WTC11 (cell line): ENCODE measurements around the gene TMEM156.

ENCODE experiments used
- RELA ChIP-seq: sonication (generic); formaldehyde crosslinking; IDR thresholded peaks from 2 replicates; pipeline ENCODE4 v1.8.1; 2022; ENCODE audit warnings: missing genetic modification reagents, mild to moderate bottlenecking, borderline replicate concordance
- ZNF121 ChIP-seq: sonication (generic); formaldehyde crosslinking; IDR thresholded peaks from 2 replicates; pipeline ENCODE4 v1.8.0; 2023; ENCODE audit warnings: missing genetic modification reagents
- ZNF232 ChIP-seq: sonication (generic); formaldehyde crosslinking; IDR thresholded peaks from 2 replicates; pipeline ENCODE4 v1.8.0; 2022; ENCODE audit warnings: mild to moderate bottlenecking, missing genetic modification reagents
- TF ChIP-seq, protein P1 (sequence below): fragments of 200-600 bp; IDR thresholded peaks from 2 replicates; pipeline ENCODE4 v1.8.0; 2022; ENCODE audit warnings: antibody characterized with exemption

DNA sequence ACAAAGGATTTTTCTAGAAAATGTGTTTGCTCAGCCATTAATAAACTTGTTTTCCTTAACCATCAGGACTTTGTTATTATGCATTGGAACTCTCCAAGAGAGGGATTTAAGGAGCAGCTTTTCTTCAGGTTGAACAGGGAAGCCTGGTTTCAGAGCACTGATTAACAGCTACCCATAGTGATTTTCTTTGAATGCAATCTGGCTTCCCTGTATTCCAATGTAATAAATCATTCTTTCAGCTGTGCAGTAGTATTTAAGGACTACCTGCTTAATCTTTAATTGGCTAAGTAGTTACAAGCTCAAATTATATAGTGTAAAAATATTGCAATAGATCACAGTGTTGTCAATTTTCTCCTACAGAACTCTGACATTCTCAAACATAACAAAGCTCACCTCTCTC, 77.5 kb downstream of the TMEM156 start:
- TF ChIP-seq ZNF121 (CRISPR knock-in tag), result no peak
- TF ChIP-seq, protein P1, sequence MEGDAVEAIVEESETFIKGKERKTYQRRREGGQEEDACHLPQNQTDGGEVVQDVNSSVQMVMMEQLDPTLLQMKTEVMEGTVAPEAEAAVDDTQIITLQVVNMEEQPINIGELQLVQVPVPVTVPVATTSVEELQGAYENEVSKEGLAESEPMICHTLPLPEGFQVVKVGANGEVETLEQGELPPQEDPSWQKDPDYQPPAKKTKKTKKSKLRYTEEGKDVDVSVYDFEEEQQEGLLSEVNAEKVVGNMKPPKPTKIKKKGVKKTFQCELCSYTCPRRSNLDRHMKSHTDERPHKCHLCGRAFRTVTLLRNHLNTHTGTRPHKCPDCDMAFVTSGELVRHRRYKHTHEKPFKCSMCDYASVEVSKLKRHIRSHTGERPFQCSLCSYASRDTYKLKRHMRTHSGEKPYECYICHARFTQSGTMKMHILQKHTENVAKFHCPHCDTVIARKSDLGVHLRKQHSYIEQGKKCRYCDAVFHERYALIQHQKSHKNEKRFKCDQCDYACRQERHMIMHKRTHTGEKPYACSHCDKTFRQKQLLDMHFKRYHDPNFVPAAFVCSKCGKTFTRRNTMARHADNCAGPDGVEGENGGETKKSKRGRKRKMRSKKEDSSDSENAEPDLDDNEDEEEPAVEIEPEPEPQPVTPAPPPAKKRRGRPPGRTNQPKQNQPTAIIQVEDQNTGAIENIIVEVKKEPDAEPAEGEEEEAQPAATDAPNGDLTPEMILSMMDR, result no peak
- no peak for TF ChIP-seq ZNF232 (CRISPR knock-in tag)
- no peak for TF ChIP-seq RELA (CRISPR knock-in tag)
